ENCODE data around the gene IZUMO4. TPM values are rescaled to one million over a fixed set of nuclear protein-coding genes. Genes with fewer than 3 reads are reported as not detected.
"Not testable (repeated sequence)": the region's sequence is repeated elsewhere in the genome, so short reads cannot be mapped to it uniquely, and the experiment has no call there.

IZUMO4 gene
- total and polyA plus RNA-seq, 10 of the 15 experiments (the other 5 are each of a cell fraction or from before 2014, with no cell fraction given): 0.53 to 27.1 (median 7.5) TPM

DNA sequence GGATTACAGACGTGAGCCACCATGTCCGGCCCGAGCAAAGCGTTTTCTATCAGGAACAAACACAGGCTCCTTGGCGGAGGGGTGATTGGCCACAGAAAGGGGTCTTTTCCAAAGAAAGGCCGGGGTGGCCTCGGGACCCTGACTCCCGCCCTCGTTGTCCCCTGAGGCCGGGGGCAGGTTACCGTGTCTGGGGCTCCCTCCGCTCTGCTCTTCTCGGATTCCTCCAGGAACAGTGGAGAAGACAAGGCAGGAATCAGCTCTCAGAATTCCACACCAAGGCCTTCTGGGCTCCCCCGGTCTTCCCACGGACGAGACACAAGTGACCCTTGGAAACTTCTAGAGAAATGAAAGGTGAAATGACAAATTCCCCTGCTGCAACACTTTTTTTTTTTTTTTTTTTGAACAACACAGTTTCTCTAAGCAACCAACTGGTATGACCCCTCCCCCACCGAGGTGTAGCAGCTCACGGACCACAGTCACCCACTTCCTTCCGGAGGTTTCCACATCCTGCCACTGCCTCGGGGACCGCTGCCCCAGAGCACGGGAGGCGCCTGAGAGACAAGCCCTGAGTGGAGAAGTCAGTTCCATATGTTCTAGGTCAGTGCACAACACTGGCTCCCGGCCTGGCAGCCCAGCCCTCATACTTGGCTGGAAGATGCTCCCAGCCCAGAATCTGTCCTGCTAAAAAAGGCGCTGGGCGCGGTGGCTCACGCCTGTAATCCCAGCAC lies 11.6 kb upstream of the IZUMO4 start (continued):
- peak; percentile 90 for TF ChIP-seq MEF2B (IDR thresholded peaks at IDR 0.05; ENCODE audit: partially characterized antibody, poor library complexity, severe bottlenecking)

DNA sequence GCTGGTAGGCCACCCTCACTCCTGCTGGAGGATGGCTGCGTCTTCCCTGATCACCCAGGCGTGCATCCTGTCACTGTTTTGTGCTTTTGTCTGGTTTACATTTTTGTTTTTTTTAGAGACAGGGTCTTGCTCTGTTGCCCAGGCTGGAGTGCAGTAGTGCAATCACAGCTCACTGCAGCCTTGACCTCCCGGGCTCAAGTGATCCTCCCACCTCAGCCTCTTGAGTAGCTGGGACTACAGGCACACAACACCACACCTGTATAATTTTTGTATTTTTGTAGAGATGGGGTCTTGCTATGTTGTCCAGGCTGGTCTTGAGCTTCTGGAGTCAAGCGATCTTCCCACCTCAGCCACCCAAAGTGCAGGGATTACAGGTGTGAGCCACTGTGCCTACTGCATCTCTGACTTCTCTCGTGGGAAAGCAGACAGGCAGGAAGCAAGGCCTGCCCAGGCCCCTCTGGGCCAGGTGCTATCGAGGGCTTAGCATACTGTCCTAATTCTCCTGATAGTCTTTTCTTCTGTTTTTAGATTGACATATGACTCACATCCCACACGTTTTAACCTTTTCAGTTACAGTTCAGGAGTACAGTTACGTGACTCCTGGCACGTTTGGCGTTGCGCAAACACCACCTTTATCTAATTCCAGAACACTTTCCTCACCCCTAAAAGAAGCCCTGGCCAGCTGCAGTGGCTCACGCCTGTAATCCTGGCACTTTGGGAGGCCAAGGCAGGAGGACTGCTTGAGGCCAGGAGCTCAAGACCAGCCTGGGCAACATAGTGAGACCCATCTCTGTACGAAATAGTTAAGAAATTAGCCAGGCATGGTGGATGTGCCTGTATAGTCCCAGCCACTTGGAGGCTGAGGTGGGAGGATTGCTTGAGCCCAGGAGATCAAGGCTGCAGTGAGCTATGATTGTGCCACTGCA lies 9.8 kb upstream of the IZUMO4 start:
- in situ Hi-C loops (cut with MboI): loop anchor here (10.0 kb wide), 1 partner anchor 822 kb away; the partner anchor contains the start of gene CIRBP
- H3K9me3 ChIP-seq (replicated peaks; ENCODE audit: control insufficient read depth, insufficient read depth, low read length); H2AFZ ChIP-seq (ENCODE audit: control insufficient read depth, low read depth, low read length); H3K36me3 ChIP-seq (ENCODE audit: control insufficient read depth in 2 of 2, insufficient read depth in 2 of 2, low read length in 1 of 2); H4K20me1 ChIP-seq (ENCODE audit: control insufficient read depth, insufficient read depth); H3K27me3 ChIP-seq (replicated peaks in 1 of 2; ENCODE audit: control insufficient read depth in 2 of 2, insufficient read depth in 2 of 2, low read length in 1 of 2); FAIRE-seq; BruUV-seq (replicated peaks): not testable (repeated sequence)
- CTCF ChIA-PET: interaction anchor here (0.9 to 1.9 kb wide), 10 partner anchors 10 to 157 kb away, joined by 3 to 7 read pairs (median 3); no protein-coding TSS in a partner anchor
- RAD21 ChIA-PET (ENCODE audit: unreplicated experiment): interaction anchor here (0.6 to 2.1 kb wide), 9 partner anchors 9 to 190 kb away, joined by 3 to 5 read pairs (median 4); partner anchors contain the start of gene AP3D1
- H3K79me2 ChIP-seq (ENCODE audit: control insufficient read depth, insufficient read depth, low read length): peaks cover 77% of the 10 kb centered on the region
- intact Hi-C loops (cut with micrococcal nuclease; ENCODE audit: unreplicated experiment): loop anchor here (5.0 kb wide), 2 partner anchors 80 to 535 kb away; no protein-coding TSS in a partner anchor
- H3K27ac ChIP-seq (ENCODE audit: control insufficient read depth, insufficient read depth): peak overlapping the region; percentile 93
- ATAC-seq (peak; percentile 2), DNase-seq (ENCODE audit: low read depth, low spot score) (peak; percentile 91)
- 2% methylated on average over 13 of the region's 13 CpGs for WGBS (ENCODE audit: insufficient coverage, insufficient replicate concordance, low lambda C conversion rate, missing lambda C conversion rate)
- peak overlapping the region; percentile 36 for H3K4me2 ChIP-seq (ENCODE audit: control insufficient read depth, insufficient read depth)
- peaks cover 45% of the 10 kb centered on the region for H3K4me1 ChIP-seq (ENCODE audit: control insufficient read depth, insufficient read depth, low read length)
- H3K9ac ChIP-seq (ENCODE audit: control insufficient read depth, insufficient read depth, low read length): peak overlapping the region; percentile 79
- SMC1A ChIA-PET (ENCODE audit: uncharacterized antibody, unreplicated experiment): interaction anchor here (0.6 to 2.2 kb wide), 3 partner anchors 35 to 366 kb away, joined by 3 to 12 read pairs (median 3); no protein-coding TSS in a partner anchor
- POLR2A ChIA-PET: interaction anchor here (0.6 to 3.8 kb wide), 6 partner anchors 25 to 521 kb away, joined by 3 to 38 read pairs (median 5); partner anchors contain the start of gene MKNK2
- H3K4me3 ChIP-seq: peak overlapping the region; percentile 20; the same call in 1 of the 2 replicates
- TF ChIP-seq NR2F1 (conservative IDR thresholded peaks at IDR 0.05): peak; percentile 81
- TF ChIP-seq IKZF1 (conservative IDR thresholded peaks at IDR 0.05): peak; percentile 48; the same call in 1 of the 2 replicates
- peak; percentile 21 for TF ChIP-seq MTA3 (IDR thresholded peaks at IDR 0.05; ENCODE audit: borderline replicate concordance, low read length)
- 0 out of 2 replicates have a peak, but pooled peaks have one; percentile 34 for TF ChIP-seq TCF7 (IDR thresholded peaks at IDR 0.05; ENCODE audit: borderline replicate concordance)
- TF ChIP-seq MEF2B (IDR thresholded peaks at IDR 0.05; ENCODE audit: partially characterized antibody, poor library complexity, severe bottlenecking): peak; percentile 89
- TF ChIP-seq IKZF2 (IDR thresholded peaks at IDR 0.05): peak; percentile 53 to 55
- peak; percentile 37; the same call in 1 of the 2 replicates for TF ChIP-seq POLR2AphosphoS2 (IDR thresholded peaks at IDR 0.05; ENCODE audit: low read depth, low read length)
- peak; percentile 57; the same call in 1 of the 2 replicates for TF ChIP-seq NFIC (IDR thresholded peaks at IDR 0.05; ENCODE audit: low read depth, low read length)
- peak in 1 of 2 experiments; percentile 65; a peak in 1 of 4 replicates for TF ChIP-seq EP300 (IDR thresholded peaks at IDR 0.05; ENCODE audit: borderline replicate concordance in 1 of 2, control insufficient read depth in 1 of 2, low read depth in 2 of 2, low read length in 2 of 2)
- TF ChIP-seq, protein P1, sequence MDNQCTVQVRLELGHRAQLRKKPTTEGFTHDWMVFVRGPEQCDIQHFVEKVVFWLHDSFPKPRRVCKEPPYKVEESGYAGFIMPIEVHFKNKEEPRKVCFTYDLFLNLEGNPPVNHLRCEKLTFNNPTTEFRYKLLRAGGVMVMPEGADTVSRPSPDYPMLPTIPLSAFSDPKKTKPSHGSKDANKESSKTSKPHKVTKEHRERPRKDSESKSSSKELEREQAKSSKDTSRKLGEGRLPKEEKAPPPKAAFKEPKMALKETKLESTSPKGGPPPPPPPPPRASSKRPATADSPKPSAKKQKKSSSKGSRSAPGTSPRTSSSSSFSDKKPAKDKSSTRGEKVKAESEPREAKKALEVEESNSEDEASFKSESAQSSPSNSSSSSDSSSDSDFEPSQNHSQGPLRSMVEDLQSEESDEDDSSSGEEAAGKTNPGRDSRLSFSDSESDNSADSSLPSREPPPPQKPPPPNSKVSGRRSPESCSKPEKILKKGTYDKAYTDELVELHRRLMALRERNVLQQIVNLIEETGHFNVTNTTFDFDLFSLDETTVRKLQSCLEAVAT (IDR thresholded peaks at IDR 0.05): peak; percentile 62
- peak; percentile 43; the same call in 1 of the 3 replicates for TF ChIP-seq POU2F2 (IDR thresholded peaks at IDR 0.05; ENCODE audit: borderline replicate concordance, low read depth, low read length)
- peak; percentile 69 for TF ChIP-seq NBN (IDR thresholded peaks at IDR 0.05)
- TF ChIP-seq, protein P2, sequence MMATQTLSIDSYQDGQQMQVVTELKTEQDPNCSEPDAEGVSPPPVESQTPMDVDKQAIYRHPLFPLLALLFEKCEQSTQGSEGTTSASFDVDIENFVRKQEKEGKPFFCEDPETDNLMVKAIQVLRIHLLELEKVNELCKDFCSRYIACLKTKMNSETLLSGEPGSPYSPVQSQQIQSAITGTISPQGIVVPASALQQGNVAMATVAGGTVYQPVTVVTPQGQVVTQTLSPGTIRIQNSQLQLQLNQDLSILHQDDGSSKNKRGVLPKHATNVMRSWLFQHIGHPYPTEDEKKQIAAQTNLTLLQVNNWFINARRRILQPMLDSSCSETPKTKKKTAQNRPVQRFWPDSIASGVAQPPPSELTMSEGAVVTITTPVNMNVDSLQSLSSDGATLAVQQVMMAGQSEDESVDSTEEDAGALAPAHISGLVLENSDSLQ (IDR thresholded peaks at IDR 0.05): peak; percentile 82
- TF ChIP-seq SMAD1 (IDR thresholded peaks at IDR 0.05; ENCODE audit: low read depth, partially characterized antibody): peak; percentile 10

Data from GM12878 (cell line).